ENCODE data around the gene MT1E.

Gene MT1E

GRCh38 chr16:56625943-56626654, 518 bp downstream of the MT1E start:
- in situ Hi-C loops (cut with MboI; ENCODE audit: low pct_unique_long_range_greater_than_20kb, low sequenced_read_pairs, unreplicated experiment) = no loop called here
- DNase-seq (ENCODE audit: low spot score) = no peak
- TF ChIP-seq CTCF (IDR thresholded peaks at IDR 0.05; ENCODE audit: extremely low read depth, insufficient read depth, missing control alignments) = no peak

- DNase-seq (ENCODE audit: low spot score) = no peak
- in situ Hi-C loops (cut with MboI; ENCODE audit: low pct_unique_long_range_greater_than_20kb, low sequenced_read_pairs, unreplicated experiment) = no loop called here
- no peak for TF ChIP-seq CTCF (IDR thresholded peaks at IDR 0.05; ENCODE audit: extremely low read depth, insufficient read depth, missing control alignments)
Measured at GRCh38 chr16:56626685-56627084, 1.1 kb downstream of the MT1E start.

GRCh38 chr16:56628486-56629350, 3.1 kb downstream of the MT1E start:
- no peak for DNase-seq (ENCODE audit: low spot score)
- no peak for TF ChIP-seq CTCF (IDR thresholded peaks at IDR 0.05; ENCODE audit: extremely low read depth, insufficient read depth, missing control alignments)
- in situ Hi-C loops (cut with MboI; ENCODE audit: low pct_unique_long_range_greater_than_20kb, low sequenced_read_pairs, unreplicated experiment) = no loop called here

GRCh38 chr16:56629531-56629930, 4.0 kb downstream of the MT1E start:
- TF ChIP-seq CTCF (IDR thresholded peaks at IDR 0.05; ENCODE audit: extremely low read depth, insufficient read depth, missing control alignments) = no peak
- no peak for DNase-seq (ENCODE audit: low spot score)
- in situ Hi-C loops (cut with MboI; ENCODE audit: low pct_unique_long_range_greater_than_20kb, low sequenced_read_pairs, unreplicated experiment) = no loop called here

GRCh38 chr16:56630134-56630533, 4.6 kb downstream of the MT1E start:
- in situ Hi-C loops (cut with MboI; ENCODE audit: low pct_unique_long_range_greater_than_20kb, low sequenced_read_pairs, unreplicated experiment) = no loop called here
- TF ChIP-seq CTCF (IDR thresholded peaks at IDR 0.05; ENCODE audit: extremely low read depth, insufficient read depth, missing control alignments) = no peak
- peak; percentile 82 for DNase-seq (ENCODE audit: low spot score)

GRCh38 chr16:56631197-56631596, 5.6 kb downstream of the MT1E start:
- DNase-seq (ENCODE audit: low spot score) = no peak

More at GRCh38 chr16:56631197-56631596, 5.6 kb downstream of the MT1E start:
- TF ChIP-seq CTCF (IDR thresholded peaks at IDR 0.05; ENCODE audit: extremely low read depth, insufficient read depth, missing control alignments) = no peak
- in situ Hi-C loops (cut with MboI; ENCODE audit: low pct_unique_long_range_greater_than_20kb, low sequenced_read_pairs, unreplicated experiment) = no loop called here
